ENCODE data around the gene DNAJB2. TPM values are rescaled to one million over a fixed set of nuclear protein-coding genes. Genes with fewer than 3 reads are reported as not detected.
A peak's percentile ranks its signal among the peaks of the same experiment; 100 is the strongest.

The DNAJB2 gene
- total and polyA plus RNA-seq, 4 donors = 7.4 to 71.8 (median 27.0) TPM

- Histone ChIP-seq H3K36me3 (ENCODE audit: control insufficient read depth in 4 of 4, insufficient read depth in 3 of 4, low read depth in 1 of 4, low read length in 3 of 4) (peaks cover 7 to 39% (median 34%) of the 10 kb centered on the region in 4 donors), H3K27me3 (ENCODE audit: control insufficient read depth in 4 of 4, insufficient read depth in 4 of 4, low read length in 3 of 4) (no peaks in the 10 kb centered on the region), H3K4me3 (ENCODE audit: low read depth in 1 of 3, low read length in 3 of 3) (peak overlapping the region; percentile 44 to 80 (median 72)), H3K9ac (ENCODE audit: low read depth in 1 of 2, low read length in 2 of 2) (peak overlapping the region; percentile 50 to 94), H3K9me3 (ENCODE audit: control insufficient read depth in 4 of 4, low read length in 3 of 4) (no peaks in the 10 kb centered on the region), H3K4me1 (ENCODE audit: control insufficient read depth in 4 of 4, insufficient read depth in 4 of 4, low read length in 3 of 4) (peaks cover 7 to 24% (median 14%) of the 10 kb centered on the region in 4 donors), H3K27ac (ENCODE audit: low read depth in 1 of 2, low read length in 2 of 2) (peak overlapping the region; percentile 96 to 98)
- WGBS = 59% methylated on average over 12 of the region's 12 CpGs
- no peak for TF ChIP-seq RAD21 (IDR thresholded peaks at IDR 0.05)
- TF ChIP-seq SP1 (IDR thresholded peaks at IDR 0.05) = no peak
- no peak for TF ChIP-seq CTCF (IDR thresholded peaks at IDR 0.05; ENCODE audit: low read depth, low read length, missing input control)
- no peak for TF ChIP-seq HNF4A (conservative IDR thresholded peaks at IDR 0.05)
- TF ChIP-seq YY1 (IDR thresholded peaks at IDR 0.05) = no peak
- TF ChIP-seq HNF4G (IDR thresholded peaks at IDR 0.05) = no peak
- no peak for TF ChIP-seq NR2F2 (IDR thresholded peaks at IDR 0.05)
- no peak for TF ChIP-seq TAF1 (conservative IDR thresholded peaks at IDR 0.05)
- no peak for TF ChIP-seq JUND (IDR thresholded peaks at IDR 0.05)
- TF ChIP-seq FOXA1 (IDR thresholded peaks at IDR 0.05) = no peak
- no peak for TF ChIP-seq ZBTB33 (IDR thresholded peaks at IDR 0.05)
- TF ChIP-seq FOXA2 (IDR thresholded peaks at IDR 0.05) = no peak
- DNase-seq (ENCODE audit: low spot score) = peak; percentile 60
Observed at GRCh38 chr2:219279916-219280516, 850 bp downstream of the DNAJB2 start.

- peaks cover 8 to 44% (median 36%) of the 10 kb centered on the region in 4 donors for H3K36me3 ChIP-seq (ENCODE audit: control insufficient read depth in 4 of 4, insufficient read depth in 3 of 4, low read depth in 1 of 4, low read length in 3 of 4)
- no peak for TF ChIP-seq TAF1 (conservative IDR thresholded peaks at IDR 0.05)
- TF ChIP-seq REST (IDR thresholded peaks at IDR 0.05) = no peak
- no peak for TF ChIP-seq HNF4A (conservative IDR thresholded peaks at IDR 0.05)
- no peak for TF ChIP-seq FOXA2 (IDR thresholded peaks at IDR 0.05)
- no peak for TF ChIP-seq FOXA1 (IDR thresholded peaks at IDR 0.05)
- no peak for TF ChIP-seq GABPA (IDR thresholded peaks at IDR 0.05 in 1 of 2, conservative IDR thresholded peaks at IDR 0.05 in 1 of 2)
- TF ChIP-seq SP1 (IDR thresholded peaks at IDR 0.05) = no peak
- no peak for TF ChIP-seq CTCF (IDR thresholded peaks at IDR 0.05; ENCODE audit: low read depth, low read length, missing input control)
- no peak for TF ChIP-seq YY1 (IDR thresholded peaks at IDR 0.05)
- H3K4me1 ChIP-seq (ENCODE audit: control insufficient read depth in 4 of 4, insufficient read depth in 4 of 4, low read length in 3 of 4) = peaks cover 7 to 24% (median 14%) of the 10 kb centered on the region in 4 donors
- H3K9ac ChIP-seq (ENCODE audit: low read depth in 1 of 2, low read length in 2 of 2) = no peak overlapping the region
- no peak overlapping the region for H3K4me3 ChIP-seq (ENCODE audit: low read depth in 1 of 3, low read length in 3 of 3)
- 99% methylated on average over 4 of the region's 4 CpGs for WGBS
- no peak overlapping the region for H3K27ac ChIP-seq (ENCODE audit: low read depth in 1 of 2, low read length in 2 of 2)
- H3K9me3 ChIP-seq (ENCODE audit: control insufficient read depth in 4 of 4, low read length in 3 of 4) = no peaks in the 10 kb centered on the region
- DNase-seq (ENCODE audit: low spot score) = no peak
- H3K27me3 ChIP-seq (ENCODE audit: control insufficient read depth in 4 of 4, insufficient read depth in 4 of 4, low read length in 3 of 4) = no peaks in the 10 kb centered on the region
Observed at GRCh38 chr2:219280651-219281050, 1.5 kb downstream of the DNAJB2 start.
